GM12873 (cell line): ENCODE data around the gene GAL3ST2.

ENCODE experiments used
- TF ChIP-seq, protein P1 (sequence below): IDR thresholded peaks from 2 replicates; pipeline ENCODE4 v1.5.1; 2012; ENCODE audit warnings: low read depth, mild to moderate bottlenecking, moderate library complexity, low read length, control low read depth; ENCODE audit not compliant: insufficient read depth; ENCODE audit errors: missing control alignments

Gene GAL3ST2

DNA sequence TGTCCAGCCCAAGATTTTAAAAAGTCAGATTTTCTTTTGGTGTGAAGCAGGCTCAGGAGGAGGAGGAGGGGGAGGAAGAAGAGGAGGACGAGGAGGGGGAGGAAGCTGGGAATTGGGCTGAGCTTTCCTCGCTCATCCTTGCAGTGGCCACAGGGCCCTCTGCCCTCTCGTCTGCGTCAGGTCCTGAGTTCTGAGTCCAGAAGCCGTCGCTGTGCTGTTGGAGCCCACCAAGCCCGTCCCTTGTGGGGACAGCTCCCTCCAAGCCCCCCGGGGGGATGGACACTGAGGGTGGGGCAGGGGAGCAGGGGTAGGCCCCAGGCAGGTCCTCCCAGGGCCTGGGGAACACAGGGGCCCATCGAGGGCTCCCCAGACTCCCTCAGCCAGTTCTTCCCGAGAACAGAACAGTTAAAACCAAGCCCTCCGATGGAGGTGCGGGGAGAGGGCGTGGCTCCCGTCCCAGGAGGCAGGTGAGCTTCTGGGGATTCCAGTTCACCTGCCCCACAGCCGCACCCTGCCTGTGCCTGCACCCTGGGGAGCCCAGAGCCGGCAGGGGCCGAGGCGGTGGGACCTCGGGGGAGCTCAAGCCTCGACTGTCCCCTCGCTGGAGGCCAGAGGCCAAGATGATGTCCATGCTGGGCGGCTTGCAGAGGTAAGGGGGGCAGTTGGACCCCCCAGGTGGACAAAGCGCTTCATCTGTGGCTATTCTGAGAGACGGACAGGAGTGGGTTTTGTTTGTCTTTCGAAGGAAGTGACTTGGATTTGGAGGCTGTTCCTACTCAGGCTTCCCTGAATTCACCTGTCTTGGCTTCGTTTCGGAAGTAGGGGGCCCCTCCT lies at the start of gene GAL3ST2:
Gene GAL3ST2 (plus strand): TSS at position 487 of the 834 bp plus-strand sequence. CDS start 134 bp downstream, at position 621.
- TF ChIP-seq, protein P1, sequence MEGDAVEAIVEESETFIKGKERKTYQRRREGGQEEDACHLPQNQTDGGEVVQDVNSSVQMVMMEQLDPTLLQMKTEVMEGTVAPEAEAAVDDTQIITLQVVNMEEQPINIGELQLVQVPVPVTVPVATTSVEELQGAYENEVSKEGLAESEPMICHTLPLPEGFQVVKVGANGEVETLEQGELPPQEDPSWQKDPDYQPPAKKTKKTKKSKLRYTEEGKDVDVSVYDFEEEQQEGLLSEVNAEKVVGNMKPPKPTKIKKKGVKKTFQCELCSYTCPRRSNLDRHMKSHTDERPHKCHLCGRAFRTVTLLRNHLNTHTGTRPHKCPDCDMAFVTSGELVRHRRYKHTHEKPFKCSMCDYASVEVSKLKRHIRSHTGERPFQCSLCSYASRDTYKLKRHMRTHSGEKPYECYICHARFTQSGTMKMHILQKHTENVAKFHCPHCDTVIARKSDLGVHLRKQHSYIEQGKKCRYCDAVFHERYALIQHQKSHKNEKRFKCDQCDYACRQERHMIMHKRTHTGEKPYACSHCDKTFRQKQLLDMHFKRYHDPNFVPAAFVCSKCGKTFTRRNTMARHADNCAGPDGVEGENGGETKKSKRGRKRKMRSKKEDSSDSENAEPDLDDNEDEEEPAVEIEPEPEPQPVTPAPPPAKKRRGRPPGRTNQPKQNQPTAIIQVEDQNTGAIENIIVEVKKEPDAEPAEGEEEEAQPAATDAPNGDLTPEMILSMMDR: no peak

DNA sequence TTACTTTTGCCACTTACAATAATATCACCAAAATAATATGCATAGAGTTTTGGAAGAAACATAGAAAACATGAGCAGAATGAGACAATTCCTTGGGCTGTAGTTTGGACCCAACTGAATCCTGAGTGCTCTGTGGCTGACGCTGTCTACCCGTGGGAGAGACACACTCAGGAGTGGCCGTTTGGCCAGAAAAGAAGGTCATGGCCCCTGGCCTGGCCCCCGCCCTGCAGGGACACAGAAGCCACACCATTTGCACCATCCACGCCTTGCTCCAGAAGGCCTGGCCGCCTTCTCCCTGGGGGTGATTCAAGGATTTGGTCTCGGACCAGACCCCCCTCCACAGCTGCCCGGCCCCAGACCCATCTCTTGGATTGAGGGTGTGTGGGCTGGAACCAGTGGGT lies 48.6 kb upstream of the GAL3ST2 start:
- TF ChIP-seq, protein P1: no peak

DNA sequence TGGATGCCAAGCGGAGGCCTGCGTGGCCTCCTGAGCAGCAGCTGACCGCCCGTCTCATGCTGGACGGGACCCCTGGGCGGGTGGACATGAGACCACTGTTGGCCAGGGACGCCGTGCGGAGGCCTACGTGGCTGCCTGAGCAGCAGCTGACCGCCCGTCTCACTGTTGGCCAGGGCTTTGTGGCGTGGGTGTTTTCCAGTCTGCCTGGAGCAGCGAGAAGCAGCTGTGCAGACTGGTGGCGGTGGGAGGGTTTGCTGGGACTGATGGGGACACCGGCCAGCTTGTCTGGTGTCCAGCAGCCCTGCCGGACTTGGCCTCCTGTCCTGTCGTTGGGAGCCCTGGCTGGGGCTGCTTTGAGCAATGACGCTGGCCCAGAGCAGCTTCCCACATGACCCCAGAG lies 48.0 kb upstream of the GAL3ST2 start:
- TF ChIP-seq, protein P1: no peak

DNA sequence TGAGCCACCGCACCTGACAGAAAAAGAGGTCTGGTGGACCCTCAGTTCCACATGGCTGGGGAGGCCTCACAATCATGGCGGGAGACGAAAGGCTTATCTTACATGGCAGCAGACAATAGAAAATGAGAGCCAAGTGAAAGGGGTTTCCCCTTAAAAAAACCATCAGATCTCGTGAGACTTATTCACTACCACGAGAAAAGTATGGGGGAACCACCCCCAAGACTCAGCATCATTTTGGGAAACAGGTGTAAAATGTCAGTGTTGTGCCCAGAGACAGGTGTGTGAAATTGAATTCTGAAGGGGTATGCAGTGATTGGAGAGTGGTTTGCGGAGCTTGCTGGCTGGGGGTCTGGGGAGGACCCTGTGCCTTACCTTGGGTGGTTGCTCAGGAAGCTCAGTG lies 46.8 kb upstream of the GAL3ST2 start:
- TF ChIP-seq, protein P1: no peak

DNA sequence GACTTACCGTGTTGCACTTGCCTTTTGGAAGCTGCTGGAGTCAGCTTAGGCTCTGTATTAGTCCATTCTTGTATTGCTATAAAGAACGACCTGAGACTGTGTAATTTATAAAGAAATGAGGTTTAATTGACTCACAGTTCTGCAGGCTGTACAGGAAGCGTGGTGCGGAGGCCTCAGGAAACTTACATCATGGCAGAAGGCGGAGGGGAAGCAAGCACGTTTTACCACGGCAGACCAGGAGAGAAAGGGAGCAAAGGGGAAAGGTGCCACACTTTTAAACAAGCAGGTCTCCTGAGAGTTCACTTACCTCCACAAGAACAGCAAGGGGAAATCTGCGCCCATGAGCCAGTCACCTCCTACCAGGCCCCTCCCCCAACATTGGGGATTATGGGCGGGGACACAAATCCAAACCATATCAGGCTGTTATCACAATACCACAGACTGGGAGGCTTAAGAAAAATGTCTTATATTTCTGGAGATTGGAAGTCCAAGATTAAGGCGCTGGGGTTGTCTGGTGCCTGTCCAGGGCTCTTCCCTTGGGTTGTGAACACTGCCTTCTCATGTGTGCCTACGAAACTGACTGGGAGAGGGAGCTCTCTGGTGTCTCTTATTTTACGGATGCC lies 45.8 kb upstream of the GAL3ST2 start:
- TF ChIP-seq, protein P1: no peak

DNA sequence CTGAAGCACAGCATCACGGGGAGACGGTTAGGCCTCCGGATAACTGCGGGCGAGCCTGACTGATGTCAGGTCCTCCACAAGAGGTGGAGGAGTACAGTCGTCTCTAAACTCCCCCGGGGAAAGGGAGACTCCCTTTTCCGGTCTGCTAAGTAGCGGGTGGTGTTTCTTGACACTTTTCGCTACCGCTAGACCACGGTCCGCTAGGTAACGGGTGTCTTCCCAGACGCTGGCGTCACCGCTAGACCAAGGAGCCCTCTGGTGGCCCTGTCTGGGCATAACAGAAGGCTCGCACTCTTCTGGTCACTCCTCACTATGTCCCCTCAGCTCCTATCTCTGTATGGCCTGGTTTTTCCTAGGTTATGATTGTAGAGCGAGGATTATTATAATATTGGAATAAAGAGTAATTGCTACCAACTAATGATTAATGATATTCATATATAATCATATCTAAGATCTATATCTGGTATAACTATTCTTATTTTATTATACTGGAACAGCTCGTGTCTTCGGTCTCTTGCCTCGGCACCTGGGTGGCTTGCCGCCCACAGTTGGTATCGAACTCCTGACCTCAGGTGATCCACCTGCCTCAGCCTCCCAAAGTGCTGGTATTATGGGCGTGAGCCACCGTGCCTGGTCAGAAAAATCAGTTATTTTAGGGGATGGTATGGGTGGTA lies 44.0 kb upstream of the GAL3ST2 start:
- TF ChIP-seq, protein P1: peak; percentile 48
